Esophagus squamous epithelium (tissue), 5 donors: ENCODE results near the gene GALNT16. TPM values are rescaled to one million over a fixed set of nuclear protein-coding genes. Genes with fewer than 3 reads are reported as not detected.

Experiments used
- DNase-seq: peaks from one replicate; lab custom pipeline; 2025; lab: John Stamatoyannopoulos, UW
- H3K27ac ChIP-seq, 4 donors: fragments of 200-600 bp; sonication (generic); one replicate each; pipeline ENCODE4 v1.5.1; 2016 to 2019; ENCODE audit warnings: mild to moderate bottlenecking in 1 of 4
- H3K27me3 ChIP-seq, 4 donors: fragments of 200-600 bp; sonication (generic); 1 replicate in 3 of 4; 2 replicates in 1 of 4; pipeline versions ENCODE4 v1.5.1 to v1.6.0; 2017 to 2021; ENCODE audit warnings: antibody characterized with exemption in 1 of 4
- H3K36me3 ChIP-seq, 3 donors: fragments of 200-600 bp; sonication (generic); one replicate each; pipeline ENCODE4 v1.5.1; 2016 to 2019
- H3K4me1 ChIP-seq, 3 donors: fragments of 200-600 bp; sonication (generic); one replicate each; pipeline ENCODE4 v1.5.1; 2017 to 2019
- H3K4me3 ChIP-seq, 4 donors: fragments of 200-600 bp; sonication (generic); 1 replicate in 3 of 4; 2 replicates in 1 of 4; pipeline ENCODE4 v1.5.1; 2016 to 2019; ENCODE audit warnings: mild to moderate bottlenecking in 2 of 4, moderate library complexity in 1 of 4
- H3K9me3 ChIP-seq, 3 donors: fragments of 200-600 bp; sonication (generic); one replicate each; pipeline ENCODE4 v1.5.1; 2016 to 2019
- POLR2A ChIP-seq, 4 donors: fragments of 450-650 bp; IDR thresholded peaks; one replicate each; pipeline ENCODE4 v1.6.1; 2017; ENCODE audit warnings: antibody characterized with exemption in 4 of 4, mild to moderate bottlenecking in 4 of 4, moderate library complexity in 3 of 4
- WGBS, 2 donors: methylation state at CpG; one replicate each; pipeline ENCODE4 v1.1.5; 2018; 5-methylcytosine and 5-hydroxymethylcytosine counted together
- intact Hi-C: fragments of 100-400 bp; cut with DNase I; formaldehyde crosslinking; loops from one replicate; pipeline ENCODE4 v1.15.0; 2022
- total RNA-seq, 4 donors: library from RNA; depleted of rRNA; stranded (reverse); fragments of >200 nt; gene quantifications; one replicate each; pipeline ENCODE4 v1.1.0, GENCODE V29; 2016
- TF ChIP-seq, protein P1 (sequence below), 6 experiments: fragments of 450-650 bp in 4 of 6; fragments of 200-600 bp in 2 of 6; sonication (generic) in 2 of 6; IDR thresholded peaks; one replicate each; pipeline ENCODE4 v1.5.1; 2016 to 2019; ENCODE audit warnings: antibody characterized with exemption in 6 of 6, mild to moderate bottlenecking in 4 of 6, moderate library complexity in 4 of 6
- donor health status: DM: yes; HTN: yes; CAD: no.

The GALNT16 gene
- total RNA-seq, 4 donors from 2014 or later, result 0.11 to 2.7 (median 1.3) TPM

DNA sequence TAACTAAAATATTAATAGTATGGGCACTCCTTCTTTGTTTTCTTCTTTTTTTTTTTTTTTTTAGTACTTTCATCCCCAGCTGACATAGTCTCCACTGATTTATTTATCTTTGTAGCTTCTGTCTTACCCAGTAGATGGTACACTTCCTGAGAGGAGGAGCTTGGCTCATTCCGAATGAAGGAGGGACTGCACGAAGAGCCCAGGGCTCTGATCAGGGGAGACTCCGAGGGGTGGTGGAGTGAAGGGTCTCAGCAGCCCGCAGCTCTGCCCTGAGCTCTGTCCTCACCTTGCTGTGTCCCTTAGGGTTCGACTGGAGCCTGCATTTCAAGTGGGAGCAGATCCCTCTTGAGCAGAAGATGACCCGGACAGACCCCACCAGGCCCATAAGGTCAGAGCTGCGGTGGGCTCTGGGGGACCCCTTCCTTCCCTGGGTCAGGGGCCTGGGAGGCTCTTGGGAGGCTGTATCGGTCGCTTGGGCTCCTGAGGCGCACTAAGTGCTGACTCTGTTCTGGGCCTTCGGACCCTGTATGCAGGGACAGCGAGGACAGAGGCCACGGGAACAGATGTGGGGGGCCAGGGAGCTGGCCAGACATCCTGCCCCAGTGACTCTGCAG lies 72.9 kb downstream of the GALNT16 start:
- no peaks in the 10 kb centered on the region for H3K9me3 ChIP-seq
- no peak for TF ChIP-seq POLR2A (IDR thresholded peaks at IDR 0.05)
- TF ChIP-seq, protein P1, sequence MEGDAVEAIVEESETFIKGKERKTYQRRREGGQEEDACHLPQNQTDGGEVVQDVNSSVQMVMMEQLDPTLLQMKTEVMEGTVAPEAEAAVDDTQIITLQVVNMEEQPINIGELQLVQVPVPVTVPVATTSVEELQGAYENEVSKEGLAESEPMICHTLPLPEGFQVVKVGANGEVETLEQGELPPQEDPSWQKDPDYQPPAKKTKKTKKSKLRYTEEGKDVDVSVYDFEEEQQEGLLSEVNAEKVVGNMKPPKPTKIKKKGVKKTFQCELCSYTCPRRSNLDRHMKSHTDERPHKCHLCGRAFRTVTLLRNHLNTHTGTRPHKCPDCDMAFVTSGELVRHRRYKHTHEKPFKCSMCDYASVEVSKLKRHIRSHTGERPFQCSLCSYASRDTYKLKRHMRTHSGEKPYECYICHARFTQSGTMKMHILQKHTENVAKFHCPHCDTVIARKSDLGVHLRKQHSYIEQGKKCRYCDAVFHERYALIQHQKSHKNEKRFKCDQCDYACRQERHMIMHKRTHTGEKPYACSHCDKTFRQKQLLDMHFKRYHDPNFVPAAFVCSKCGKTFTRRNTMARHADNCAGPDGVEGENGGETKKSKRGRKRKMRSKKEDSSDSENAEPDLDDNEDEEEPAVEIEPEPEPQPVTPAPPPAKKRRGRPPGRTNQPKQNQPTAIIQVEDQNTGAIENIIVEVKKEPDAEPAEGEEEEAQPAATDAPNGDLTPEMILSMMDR (IDR thresholded peaks at IDR 0.05), result no peak
- 87 to 100% methylated on average over 2 to 3 of the region's 13 CpGs for WGBS, 2 donors
- peaks cover 5 to 23% (median 7%) of the 10 kb centered on the region in 3 donors for H3K4me1 ChIP-seq
- H3K4me3 ChIP-seq, result no peak overlapping the region
- H3K27me3 ChIP-seq, result no peaks in the 10 kb centered on the region
- no peak overlapping the region for H3K27ac ChIP-seq
- H3K36me3 ChIP-seq, result no peaks in the 10 kb centered on the region
- no peak for DNase-seq
- intact Hi-C loops, result no loop called here

DNA sequence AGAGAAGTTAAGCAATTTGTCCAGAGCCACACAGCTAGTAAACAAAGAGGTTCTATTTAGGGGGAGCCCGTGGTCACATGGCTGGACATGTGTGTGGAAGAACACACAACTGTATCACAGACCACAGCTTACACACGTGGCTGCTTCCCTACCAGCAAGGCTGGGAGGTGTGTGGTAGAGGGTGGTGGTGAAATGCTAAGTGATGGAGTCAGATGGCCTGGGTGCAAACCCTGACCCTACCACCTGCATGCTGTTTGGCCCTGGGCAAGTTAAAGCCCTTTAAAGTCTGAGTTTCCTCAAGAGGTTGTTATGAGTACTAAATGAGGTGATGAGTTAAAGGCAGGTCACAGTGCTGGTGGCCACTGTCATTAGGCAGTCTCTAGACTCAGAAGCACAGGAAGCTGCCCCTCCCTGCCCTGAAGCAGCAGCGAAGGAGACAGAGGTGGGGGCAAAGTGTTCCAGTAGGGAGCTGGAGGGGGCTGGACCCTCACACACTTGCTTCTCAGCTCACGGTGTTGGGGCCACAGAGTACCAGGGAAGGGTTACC lies 73.9 kb downstream of the GALNT16 start:
- Histone ChIP-seq H3K36me3 (no peaks in the 10 kb centered on the region), H3K4me3 (no peak overlapping the region), H3K9me3 (no peaks in the 10 kb centered on the region), H3K27ac (no peak overlapping the region), H3K27me3 (peaks cover 0 to under 1% (median 0%) of the 10 kb centered on the region in 4 donors), H3K4me1 (peaks cover 5 to 23% (median 7%) of the 10 kb centered on the region in 3 donors)
- DNase-seq, result no peak
- intact Hi-C loops, result no loop called here
- TF ChIP-seq POLR2A (IDR thresholded peaks at IDR 0.05), result no peak
- TF ChIP-seq, protein P1 (IDR thresholded peaks at IDR 0.05), result no peak
- 62 to 88% methylated on average over 3 to 4 of the region's 4 CpGs for WGBS, 2 donors

DNA sequence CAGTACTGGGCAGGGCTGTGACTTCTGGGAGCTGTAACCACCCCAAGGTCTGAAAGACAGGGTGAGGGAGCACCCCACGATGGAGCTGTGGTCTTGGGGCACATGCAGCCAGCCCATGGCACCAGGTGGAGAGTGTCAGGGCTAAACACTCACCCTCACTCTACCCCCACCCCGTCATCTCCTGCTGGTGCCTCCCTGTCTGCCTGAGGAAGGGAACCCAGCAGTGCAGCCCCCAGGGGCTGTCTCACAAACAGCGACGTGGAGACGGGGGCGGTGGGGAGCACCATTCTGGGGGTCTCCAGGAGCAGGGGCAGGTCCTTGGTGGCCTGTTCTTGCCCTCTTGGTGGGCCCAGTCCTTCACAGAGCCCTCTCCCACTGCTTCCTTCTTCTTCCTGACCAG lies 74.6 kb downstream of the GALNT16 start:
- no peak for DNase-seq
- no peaks in the 10 kb centered on the region for H3K9me3 ChIP-seq
- no peak for TF ChIP-seq POLR2A (IDR thresholded peaks at IDR 0.05)
- TF ChIP-seq, protein P1 (IDR thresholded peaks at IDR 0.05), result no peak
- peaks cover 5 to 23% (median 7%) of the 10 kb centered on the region in 3 donors for H3K4me1 ChIP-seq
- 78 to 100% methylated on average over 3 to 6 of the region's 6 CpGs for WGBS, 2 donors
- H3K4me3 ChIP-seq, result no peak overlapping the region
- no peaks in the 10 kb centered on the region for H3K36me3 ChIP-seq
- no peak overlapping the region for H3K27ac ChIP-seq
- peaks cover 0 to 8% (median 0%) of the 10 kb centered on the region in 4 donors for H3K27me3 ChIP-seq
- intact Hi-C loops, result no loop called here

DNA sequence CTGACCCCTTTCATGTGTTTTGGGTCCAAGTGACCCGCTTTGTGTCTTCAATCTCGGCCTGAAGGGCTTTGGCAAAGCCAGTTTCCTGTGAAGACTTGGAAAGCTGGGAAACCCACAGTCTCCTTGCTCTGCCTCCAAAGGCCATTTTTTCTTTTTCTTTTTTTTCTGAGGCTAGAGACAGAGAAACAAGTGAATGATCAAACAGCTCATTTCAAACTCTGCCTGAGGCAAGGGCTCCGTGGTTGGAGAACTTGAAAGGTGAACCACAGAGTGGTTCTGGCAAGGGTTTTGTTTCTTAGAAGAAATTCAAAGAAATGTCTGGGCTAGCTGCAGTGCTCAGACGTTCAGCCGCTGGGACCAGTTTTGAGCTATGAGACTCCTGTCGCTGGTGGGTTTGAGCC lies 75.4 kb downstream of the GALNT16 start:
- 6 to 43% methylated on average over 5 to 6 of the region's 6 CpGs for WGBS, 2 donors
- DNase-seq, result no peak
- Histone ChIP-seq H3K36me3 (no peaks in the 10 kb centered on the region), H3K4me3 (no peak overlapping the region), H3K27ac (no peak overlapping the region), H3K9me3 (no peaks in the 10 kb centered on the region), H3K27me3 (peaks cover 0 to 11% (median 0%) of the 10 kb centered on the region in 4 donors), H3K4me1 (peaks cover 5 to 23% (median 7%) of the 10 kb centered on the region in 3 donors)
- TF ChIP-seq, protein P1 (IDR thresholded peaks at IDR 0.05), result no peak
- TF ChIP-seq POLR2A (IDR thresholded peaks at IDR 0.05), result no peak
- intact Hi-C loops, result no loop called here

- H3K27me3 ChIP-seq, result peaks cover 0 to 20% (median 0%) of the 10 kb centered on the region in 4 donors
- H3K36me3 ChIP-seq, result no peaks in the 10 kb centered on the region
- DNase-seq, result no peak
- no peak for TF ChIP-seq POLR2A (IDR thresholded peaks at IDR 0.05)
- TF ChIP-seq, protein P1 (IDR thresholded peaks at IDR 0.05), result no peak
- no peaks in the 10 kb centered on the region for H3K9me3 ChIP-seq
- WGBS, 2 donors, result 91 to 94% methylated on average over 5 of the region's 5 CpGs
- intact Hi-C loops, result no loop called here
- no peak overlapping the region for H3K27ac ChIP-seq
- H3K4me3 ChIP-seq, result no peak overlapping the region
- H3K4me1 ChIP-seq, result peaks cover 5 to 28% (median 7%) of the 10 kb centered on the region in 3 donors
These were observed 78.0 kb downstream of the GALNT16 start for GRCh38 chr14:69337984-69338383.
